Esophagus muscularis mucosa (tissue), 3 donors: ENCODE data around the gene PCDHA2.
"Not testable (repeated sequence)": the region's sequence is repeated elsewhere in the genome, so short reads cannot be mapped to it uniquely, and the experiment has no call there.

ENCODE experiments used
- POLR2A ChIP-seq: fragments of 450-650 bp; IDR thresholded peaks from one replicate; pipeline ENCODE4 v1.6.1; 2017; ENCODE audit warnings: antibody characterized with exemption, moderate library complexity, mild to moderate bottlenecking, low read depth
- POLR2AphosphoS5 ChIP-seq, 2 donors: sonication (generic); formaldehyde crosslinking; IDR thresholded peaks; one replicate each; pipeline ENCODE4 v1.6.1; 2017; ENCODE audit warnings: antibody characterized with exemption in 2 of 2
- TF ChIP-seq, protein P1 (sequence below), 3 experiments: fragments of 200-600 bp in 2 of 3; fragments of 450-650 bp in 1 of 3; sonication (generic) in 2 of 3; IDR thresholded peaks; one replicate each; pipeline ENCODE4 v1.5.1; 2017 to 2019; ENCODE audit warnings: antibody characterized with exemption in 3 of 3, mild to moderate bottlenecking in 2 of 3, moderate library complexity in 1 of 3

DNA sequence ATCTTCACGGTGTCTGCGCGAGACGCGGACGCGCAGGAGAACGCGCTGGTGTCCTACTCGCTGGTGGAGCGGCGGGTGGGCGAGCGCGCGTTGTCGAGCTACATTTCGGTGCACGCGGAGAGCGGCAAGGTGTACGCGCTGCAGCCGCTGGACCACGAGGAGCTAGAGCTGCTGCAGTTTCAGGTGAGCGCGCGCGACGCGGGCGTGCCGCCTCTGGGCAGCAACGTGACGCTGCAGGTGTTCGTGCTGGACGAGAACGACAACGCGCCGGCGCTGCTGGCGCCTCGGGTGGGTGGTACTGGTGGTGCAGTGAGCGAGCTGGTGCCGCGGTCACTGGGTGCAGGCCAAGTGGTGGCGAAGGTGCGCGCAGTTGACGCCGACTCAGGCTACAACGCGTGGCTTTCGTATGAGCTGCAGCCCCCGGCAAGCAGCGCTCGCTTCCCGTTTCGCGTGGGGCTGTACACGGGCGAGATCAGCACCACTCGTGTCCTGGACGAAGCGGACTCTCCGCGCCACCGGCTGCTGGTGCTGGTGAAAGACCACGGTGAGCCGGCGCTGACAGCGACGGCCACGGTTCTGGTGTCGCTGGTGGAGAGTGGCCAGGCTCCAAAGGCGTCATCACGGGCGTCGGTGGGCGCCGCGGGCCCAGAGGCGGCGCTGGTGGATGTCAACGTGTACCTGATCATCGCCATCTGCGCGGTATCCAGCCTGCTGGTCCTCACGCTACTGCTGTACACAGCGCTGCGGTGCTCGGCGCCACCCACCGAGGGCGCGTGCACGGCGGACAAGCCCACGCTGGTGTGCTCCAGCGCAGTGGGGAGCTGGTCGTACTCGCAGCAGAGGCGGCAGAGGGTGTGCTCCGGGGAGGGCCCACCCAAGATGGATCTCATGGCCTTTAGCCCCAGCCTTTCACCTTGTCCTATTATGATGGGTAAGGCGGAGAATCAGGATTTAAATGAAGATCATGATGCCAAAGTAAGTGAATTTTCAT, 35.2 kb downstream of the PCDHA2 start:
- not testable (repeated sequence) for TF ChIP-seq POLR2AphosphoS5 (IDR thresholded peaks at IDR 0.05); POLR2A
- TF ChIP-seq, protein P1, sequence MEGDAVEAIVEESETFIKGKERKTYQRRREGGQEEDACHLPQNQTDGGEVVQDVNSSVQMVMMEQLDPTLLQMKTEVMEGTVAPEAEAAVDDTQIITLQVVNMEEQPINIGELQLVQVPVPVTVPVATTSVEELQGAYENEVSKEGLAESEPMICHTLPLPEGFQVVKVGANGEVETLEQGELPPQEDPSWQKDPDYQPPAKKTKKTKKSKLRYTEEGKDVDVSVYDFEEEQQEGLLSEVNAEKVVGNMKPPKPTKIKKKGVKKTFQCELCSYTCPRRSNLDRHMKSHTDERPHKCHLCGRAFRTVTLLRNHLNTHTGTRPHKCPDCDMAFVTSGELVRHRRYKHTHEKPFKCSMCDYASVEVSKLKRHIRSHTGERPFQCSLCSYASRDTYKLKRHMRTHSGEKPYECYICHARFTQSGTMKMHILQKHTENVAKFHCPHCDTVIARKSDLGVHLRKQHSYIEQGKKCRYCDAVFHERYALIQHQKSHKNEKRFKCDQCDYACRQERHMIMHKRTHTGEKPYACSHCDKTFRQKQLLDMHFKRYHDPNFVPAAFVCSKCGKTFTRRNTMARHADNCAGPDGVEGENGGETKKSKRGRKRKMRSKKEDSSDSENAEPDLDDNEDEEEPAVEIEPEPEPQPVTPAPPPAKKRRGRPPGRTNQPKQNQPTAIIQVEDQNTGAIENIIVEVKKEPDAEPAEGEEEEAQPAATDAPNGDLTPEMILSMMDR (IDR thresholded peaks at IDR 0.05) = not testable (repeated sequence)
